GM12864 (cell line): ENCODE measurements around the gene HMX2.

ENCODE experiments used
- DNase-seq: peaks from one replicate; pipeline ENCODE4 v3.0.0-alpha.2; 2011; ENCODE audit warnings: low read depth
- H3K4me3 ChIP-seq: 2 replicates; pipeline ENCODE4 v1.5.1; 2011; ENCODE audit warnings: mild to moderate bottlenecking, low read depth, low read length, control low read depth
- TF ChIP-seq, protein P1 (sequence below): IDR thresholded peaks from 2 replicates; pipeline ENCODE4 v1.5.1; 2011; ENCODE audit warnings: low read depth, mild to moderate bottlenecking, moderate library complexity, low read length, control low read depth, inconsistent platforms; ENCODE audit errors: missing control alignments

Gene HMX2

DNA sequence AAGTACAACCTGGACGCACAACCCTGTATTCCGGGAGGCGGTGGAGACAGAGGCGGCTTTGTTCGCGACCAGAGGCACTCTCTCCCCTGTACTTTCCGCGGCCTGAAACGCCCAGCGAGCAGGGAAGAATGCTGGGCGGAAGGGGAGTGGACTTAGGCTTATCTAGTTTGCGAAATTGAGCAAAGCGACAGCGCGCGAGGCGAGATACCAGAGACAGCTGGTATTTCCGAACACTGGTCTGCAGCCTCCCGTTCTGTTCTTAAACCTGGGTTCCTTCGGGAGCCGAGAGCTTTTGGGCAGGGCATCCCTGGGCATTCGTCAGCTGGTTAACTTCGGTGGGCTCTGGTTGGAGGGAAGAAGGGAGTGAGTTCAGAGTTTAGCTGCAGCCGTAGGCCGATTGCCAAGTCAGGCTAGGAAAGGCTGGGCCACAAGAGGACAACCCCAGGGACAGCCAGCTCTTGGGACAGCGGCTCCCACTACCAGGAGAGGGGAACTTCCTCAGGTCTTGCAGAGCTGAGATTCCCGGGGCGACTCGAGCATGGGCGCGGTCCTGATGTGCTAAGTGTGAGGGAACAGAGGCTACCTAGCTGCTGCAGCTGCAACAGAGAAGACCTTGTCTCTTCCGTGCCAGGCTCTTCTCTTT, 8.3 kb upstream of the HMX2 start:
- no peak for DNase-seq
- TF ChIP-seq, protein P1, sequence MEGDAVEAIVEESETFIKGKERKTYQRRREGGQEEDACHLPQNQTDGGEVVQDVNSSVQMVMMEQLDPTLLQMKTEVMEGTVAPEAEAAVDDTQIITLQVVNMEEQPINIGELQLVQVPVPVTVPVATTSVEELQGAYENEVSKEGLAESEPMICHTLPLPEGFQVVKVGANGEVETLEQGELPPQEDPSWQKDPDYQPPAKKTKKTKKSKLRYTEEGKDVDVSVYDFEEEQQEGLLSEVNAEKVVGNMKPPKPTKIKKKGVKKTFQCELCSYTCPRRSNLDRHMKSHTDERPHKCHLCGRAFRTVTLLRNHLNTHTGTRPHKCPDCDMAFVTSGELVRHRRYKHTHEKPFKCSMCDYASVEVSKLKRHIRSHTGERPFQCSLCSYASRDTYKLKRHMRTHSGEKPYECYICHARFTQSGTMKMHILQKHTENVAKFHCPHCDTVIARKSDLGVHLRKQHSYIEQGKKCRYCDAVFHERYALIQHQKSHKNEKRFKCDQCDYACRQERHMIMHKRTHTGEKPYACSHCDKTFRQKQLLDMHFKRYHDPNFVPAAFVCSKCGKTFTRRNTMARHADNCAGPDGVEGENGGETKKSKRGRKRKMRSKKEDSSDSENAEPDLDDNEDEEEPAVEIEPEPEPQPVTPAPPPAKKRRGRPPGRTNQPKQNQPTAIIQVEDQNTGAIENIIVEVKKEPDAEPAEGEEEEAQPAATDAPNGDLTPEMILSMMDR = no peak

GRCh38 chr10:123140164-123140982, 7.6 kb upstream of the HMX2 start:
- no peak overlapping the region for H3K4me3 ChIP-seq
- TF ChIP-seq, protein P1 = no peak
- DNase-seq = no peak

More for the DNA sequence above, 8.3 kb upstream of the HMX2 start:
- H3K4me3 ChIP-seq = no peak overlapping the region; the same call in 1 of the 2 replicates

GRCh38 chr10:123140983-123141390, 6.9 kb upstream of the HMX2 start:
- H3K4me3 ChIP-seq = no peak overlapping the region
- no peak for DNase-seq
- TF ChIP-seq, protein P1 = no peak

DNA sequence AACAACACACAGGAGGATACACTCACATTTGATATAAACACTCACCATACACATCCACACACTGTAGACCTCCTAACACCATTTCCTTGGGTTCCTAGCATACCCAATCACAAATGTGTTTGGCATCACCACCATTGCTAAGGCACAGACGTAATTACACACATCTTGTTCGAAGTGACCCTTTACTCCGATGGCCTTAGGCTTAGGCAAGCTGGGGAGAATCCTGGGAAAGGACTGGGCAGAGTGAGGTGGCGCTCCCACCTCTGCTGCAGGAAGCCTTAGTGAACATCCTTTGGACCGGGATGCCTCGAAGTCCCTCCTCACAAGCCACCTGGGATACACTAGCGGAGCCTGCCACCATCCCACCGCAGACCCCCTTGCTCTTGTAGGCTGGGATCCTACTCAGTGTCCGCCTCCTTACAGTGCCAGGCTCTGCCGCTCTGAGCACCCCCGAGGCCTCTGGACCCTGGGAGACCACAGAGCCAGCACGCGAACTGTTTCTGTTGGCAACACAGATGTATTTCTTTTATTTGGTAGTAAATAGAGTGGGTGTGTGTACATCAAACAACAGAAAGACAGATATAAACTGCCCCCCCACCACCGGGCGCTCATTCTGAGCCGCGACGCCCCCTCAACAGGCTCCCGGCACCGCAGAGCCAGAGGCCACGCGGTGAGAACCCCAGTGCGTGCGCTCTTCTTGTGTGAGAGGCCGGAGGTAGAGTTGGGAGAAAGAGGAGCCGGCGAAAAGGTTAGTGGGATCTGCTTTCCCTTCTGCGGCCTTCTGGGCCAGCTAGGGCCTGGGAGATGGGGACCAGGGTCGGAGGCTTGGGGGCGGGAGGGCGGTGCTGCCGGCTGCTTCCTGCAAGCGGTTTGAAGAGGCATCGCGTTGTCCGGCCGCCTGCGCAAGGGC, 5.9 kb upstream of the HMX2 start:
- no peak for DNase-seq
- TF ChIP-seq, protein P1 = no peak
- H3K4me3 ChIP-seq = no peak overlapping the region

DNA sequence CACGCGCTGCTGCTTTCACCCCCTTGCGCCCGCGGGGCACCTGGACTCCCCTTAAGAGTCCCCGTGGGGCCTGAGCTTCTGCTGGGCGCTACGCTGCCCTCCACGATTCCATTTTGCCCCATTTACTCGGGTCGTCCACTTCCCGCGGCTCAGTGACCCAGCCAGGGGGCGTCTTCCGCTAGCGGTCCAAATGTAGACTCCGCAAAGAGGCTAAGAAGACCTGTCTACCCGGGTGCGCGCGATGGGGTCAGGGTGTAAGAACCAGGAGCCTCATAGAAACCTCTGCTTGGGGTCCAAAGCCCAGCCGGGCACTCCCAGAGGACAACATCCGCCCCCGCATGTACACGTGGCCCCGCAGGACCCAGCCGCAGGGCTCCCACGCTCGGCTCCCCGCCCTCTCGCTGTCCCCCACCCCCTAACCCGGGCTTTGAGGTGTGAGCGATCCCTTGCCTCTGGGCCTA, 5.2 kb upstream of the HMX2 start:
- H3K4me3 ChIP-seq = no peak overlapping the region
- TF ChIP-seq, protein P1 = no peak
- DNase-seq = no peak

DNA sequence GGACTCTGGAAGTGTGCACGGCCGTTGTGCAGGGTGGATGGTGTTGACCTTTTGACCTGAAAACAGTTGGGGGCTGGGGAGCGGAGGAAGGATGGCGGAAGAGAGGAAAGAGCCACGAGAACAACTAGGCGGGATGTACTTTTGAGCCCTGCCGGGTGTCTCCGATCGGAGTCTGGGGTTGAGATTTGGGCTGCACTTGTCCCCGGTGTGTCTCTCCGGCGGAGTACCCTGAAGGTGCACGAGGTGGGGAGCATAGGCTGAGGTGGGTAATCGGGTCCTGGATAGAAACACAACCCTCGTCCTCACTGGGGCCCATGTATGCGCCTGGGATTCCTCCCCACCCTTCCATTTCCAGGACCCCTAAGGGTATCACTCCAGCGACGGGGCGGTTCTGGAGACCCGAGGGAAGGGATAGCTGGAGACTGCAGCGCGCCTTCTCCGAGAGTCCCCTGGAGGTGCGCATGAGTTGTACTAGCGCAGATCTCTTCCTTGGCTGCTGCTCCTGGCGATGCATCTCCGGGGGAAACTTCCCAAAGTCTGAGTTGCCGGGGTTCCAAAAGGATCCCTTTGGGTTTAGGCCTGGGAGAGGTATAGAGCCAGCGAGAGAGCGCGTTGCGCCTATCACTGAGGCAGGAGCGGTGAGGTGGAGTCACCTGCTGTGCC, 4.6 kb upstream of the HMX2 start:
- no peak overlapping the region for H3K4me3 ChIP-seq
- no peak for DNase-seq
- TF ChIP-seq, protein P1 = no peak
